Caco-2 (cell line): Measurements from ENCODE around the gene ASB13. TPM values are rescaled to one million over a fixed set of nuclear protein-coding genes. Genes with fewer than 3 reads are reported as not detected.

Source experiments
- BruUV-seq: library from RNA; stranded (reverse); fragments of 400-500 nt; replicated peaks from 2 replicates; lab custom pipeline; 2021; lab: Mats Ljungman, UMichigan
- CTCF ChIA-PET: fragments of 300-600 bp; sonication (Branson Sonifier 250); formaldehyde crosslinking; loops from one replicate; lab custom pipeline; 2022; ENCODE audit warnings: antibody characterized with exemption; lab: Charles Lee
- POLR2A ChIA-PET: fragments of 300-600 bp; sonication (Branson Sonifier 250); formaldehyde crosslinking; loops from one replicate; lab custom pipeline; 2022; ENCODE audit warnings: antibody characterized with exemption; lab: Charles Lee
- DNase-seq, 2 experiments: peaks; one replicate each; pipeline versions ENCODE4 v3.0.0 to v3.0.0-alpha.2; 2020 to 2022
- H3K27me3 ChIP-seq: replicated peaks from 2 replicates; pipeline ENCODE4 v1.6.0; 2011; ENCODE audit warnings: low read length; ENCODE audit not compliant: control insufficient read depth, insufficient read depth
- H3K36me3 ChIP-seq: 2 replicates; pipeline ENCODE4 v1.5.1; 2011; ENCODE audit warnings: low read length; ENCODE audit not compliant: control insufficient read depth, insufficient read depth
- H3K4me1 ChIP-seq: fragments of 250-450 bp; sonication (Bioruptor Pico); 2 replicates; pipeline ENCODE4 v1.5.1; 2020; ENCODE audit warnings: mild to moderate bottlenecking
- H3K4me3 ChIP-seq: 2 replicates; pipeline ENCODE4 v1.5.1; 2011; ENCODE audit warnings: low read depth, mild to moderate bottlenecking, control low read depth, low read length
- H3K9me3 ChIP-seq: fragments of 250-450 bp; sonication (Bioruptor Pico); 2 replicates; pipeline ENCODE4 v1.5.1; 2020; ENCODE audit warnings: mild to moderate bottlenecking, moderate library complexity
- H3K27ac Mint-ChIP-seq: one replicate; pipeline ENCODE4 v1.8.0; 2022; ENCODE audit warnings: mixed read lengths; ENCODE audit not compliant: unreplicated experiment
- H3K27me3 Mint-ChIP-seq: one replicate; pipeline ENCODE4 v1.8.0; 2022; ENCODE audit warnings: mixed read lengths; ENCODE audit not compliant: insufficient read depth, unreplicated experiment
- H3K36me3 Mint-ChIP-seq: one replicate; pipeline ENCODE4 v1.8.0; 2022; ENCODE audit warnings: mild to moderate bottlenecking, mixed read lengths; ENCODE audit not compliant: insufficient read depth, unreplicated experiment
- H3K4me1 Mint-ChIP-seq: one replicate; pipeline ENCODE4 v1.8.0; 2022; ENCODE audit warnings: low read depth, mixed read lengths; ENCODE audit not compliant: unreplicated experiment
- H3K4me3 Mint-ChIP-seq: one replicate; pipeline ENCODE4 v1.8.0; 2022; ENCODE audit warnings: mild to moderate bottlenecking, moderate library complexity, mixed read lengths; ENCODE audit not compliant: unreplicated experiment
- H3K9me3 Mint-ChIP-seq: one replicate; pipeline ENCODE4 v1.8.0; 2022; ENCODE audit warnings: mixed read lengths; ENCODE audit not compliant: unreplicated experiment
- intact Hi-C: fragments of 100-400 bp; cut with micrococcal nuclease; formaldehyde crosslinking; loops from one replicate; pipeline ENCODE4 v1.10.0; 2022; ENCODE audit not compliant: unreplicated experiment
- total RNA-seq: library from RNA; stranded (reverse); gene quantifications from 2 replicates; pipeline ENCODE4 v1.2.3, GENCODE V29; 2022
- TF ChIP-seq, protein P1 (sequence below), 2 experiments: fragments of 200-600 bp in 1 of 2; IDR thresholded peaks; 1 replicate in 1 of 2; 2 replicates in 1 of 2; pipeline versions ENCODE4 v1.5.1 to v1.8.0; 2011 to 2022; ENCODE audit warnings: antibody characterized with exemption in 1 of 2, control low read depth in 1 of 2, inconsistent platforms in 1 of 2, low read depth in 1 of 2, low read length in 1 of 2, mild to moderate bottlenecking in 1 of 2, moderate library complexity in 1 of 2; ENCODE audit not compliant: insufficient read depth in 1 of 2, severe bottlenecking in 1 of 2, unreplicated experiment in 1 of 2

ASB13 gene
- total RNA-seq, 1 experiment from 2014 or later: 44.8 TPM

DNA sequence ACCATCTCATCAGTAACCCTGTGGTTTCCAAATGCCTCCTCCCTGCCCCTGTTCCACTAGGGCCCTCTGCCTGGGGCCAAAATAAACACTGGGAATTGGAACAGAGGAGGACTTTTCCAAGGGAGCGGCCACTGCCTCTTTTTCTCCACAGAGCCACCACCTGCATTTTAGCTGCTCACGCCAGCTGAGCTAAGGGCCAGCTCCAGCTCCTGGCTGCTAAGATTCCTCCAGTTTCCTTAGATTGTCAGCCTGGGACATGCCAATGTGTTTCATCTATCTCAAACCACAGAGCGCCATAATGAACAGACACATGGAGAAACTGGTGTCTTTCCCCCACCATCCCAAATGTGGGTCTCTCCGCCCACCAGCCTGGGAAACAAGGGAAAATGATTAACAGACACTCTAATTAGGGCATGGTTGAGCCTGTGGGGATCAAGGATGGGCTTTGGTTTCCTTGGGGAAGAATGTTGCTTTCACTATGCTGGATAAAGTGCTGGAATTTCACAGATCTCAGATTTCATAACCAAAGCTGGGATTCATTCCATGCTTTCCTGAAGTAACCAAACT lies 52.2 kb downstream of the ASB13 start:
- Mint-ChIP-seq H3K4me3 (no peak overlapping the region), H3K36me3 (no peaks in the 10 kb centered on the region), H3K27ac (no peak overlapping the region), H3K27me3 (no peaks in the 10 kb centered on the region), H3K4me1 (peaks cover 35% of the 10 kb centered on the region), H3K9me3 (no peaks in the 10 kb centered on the region)
- TF ChIP-seq, protein P1, sequence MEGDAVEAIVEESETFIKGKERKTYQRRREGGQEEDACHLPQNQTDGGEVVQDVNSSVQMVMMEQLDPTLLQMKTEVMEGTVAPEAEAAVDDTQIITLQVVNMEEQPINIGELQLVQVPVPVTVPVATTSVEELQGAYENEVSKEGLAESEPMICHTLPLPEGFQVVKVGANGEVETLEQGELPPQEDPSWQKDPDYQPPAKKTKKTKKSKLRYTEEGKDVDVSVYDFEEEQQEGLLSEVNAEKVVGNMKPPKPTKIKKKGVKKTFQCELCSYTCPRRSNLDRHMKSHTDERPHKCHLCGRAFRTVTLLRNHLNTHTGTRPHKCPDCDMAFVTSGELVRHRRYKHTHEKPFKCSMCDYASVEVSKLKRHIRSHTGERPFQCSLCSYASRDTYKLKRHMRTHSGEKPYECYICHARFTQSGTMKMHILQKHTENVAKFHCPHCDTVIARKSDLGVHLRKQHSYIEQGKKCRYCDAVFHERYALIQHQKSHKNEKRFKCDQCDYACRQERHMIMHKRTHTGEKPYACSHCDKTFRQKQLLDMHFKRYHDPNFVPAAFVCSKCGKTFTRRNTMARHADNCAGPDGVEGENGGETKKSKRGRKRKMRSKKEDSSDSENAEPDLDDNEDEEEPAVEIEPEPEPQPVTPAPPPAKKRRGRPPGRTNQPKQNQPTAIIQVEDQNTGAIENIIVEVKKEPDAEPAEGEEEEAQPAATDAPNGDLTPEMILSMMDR (IDR thresholded peaks at IDR 0.05; ENCODE audit: insufficient read depth in 1 of 2, low read depth in 1 of 2, low read length in 1 of 2, severe bottlenecking in 1 of 2, unreplicated experiment in 1 of 2): no peak
- intact Hi-C loops: no loop called here
- no peak for DNase-seq
- Histone ChIP-seq H3K4me1 (peaks cover 53% of the 10 kb centered on the region), H3K9me3 (no peaks in the 10 kb centered on the region), H3K4me3 (no peak overlapping the region), H3K36me3 (no peaks in the 10 kb centered on the region), H3K27me3 (no peaks in the 10 kb centered on the region)
- BruUV-seq: no TSS peak
- ChIA-PET CTCF (interaction anchor here (0.7 to 2.3 kb wide), 3 partner anchors 9 to 201 kb away, joined by 5 to 7 read pairs (median 6); no protein-coding TSS in a partner anchor), POLR2A (interaction anchor here (0.6 to 1.2 kb wide), 3 partner anchors 66 to 168 kb away, joined by 3 to 16 read pairs (median 4); no protein-coding TSS in a partner anchor)

DNA sequence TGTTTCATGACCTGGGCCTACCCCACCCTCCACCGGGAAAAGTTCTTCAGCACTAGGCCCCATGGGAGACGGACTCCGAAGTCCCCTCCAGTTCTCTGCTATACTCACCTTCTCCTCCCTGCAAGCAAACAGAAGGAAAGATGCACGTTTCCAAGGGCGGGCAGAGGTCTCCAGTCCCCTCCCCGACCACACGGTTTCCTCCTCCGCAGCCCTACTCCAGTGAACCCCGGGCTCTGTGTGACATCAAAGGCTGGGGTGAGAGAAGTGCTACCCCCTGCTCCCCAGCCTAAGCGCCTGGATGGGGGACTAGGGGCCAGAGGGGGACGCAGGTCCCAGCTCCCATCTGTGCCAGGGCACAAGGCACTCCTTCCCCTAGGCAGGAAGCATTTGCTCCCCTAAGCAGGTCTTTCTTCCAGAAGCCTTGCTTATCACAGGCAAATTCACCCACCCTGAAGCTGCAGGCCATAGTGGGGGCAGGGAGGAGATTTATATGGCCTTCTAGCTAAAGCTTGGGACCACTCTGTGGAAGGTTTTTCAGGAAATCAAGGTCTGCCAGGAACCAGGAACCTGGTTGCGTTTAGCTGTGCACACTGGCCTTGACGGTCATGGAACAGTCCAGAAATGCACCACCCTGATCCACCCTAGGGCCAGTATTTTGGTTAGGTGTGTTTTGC lies 52.8 kb downstream of the ASB13 start:
- Histone ChIP-seq H3K36me3 (no peaks in the 10 kb centered on the region), H3K27me3 (no peaks in the 10 kb centered on the region), H3K4me1 (peaks cover 48% of the 10 kb centered on the region), H3K4me3 (no peak overlapping the region), H3K9me3 (no peaks in the 10 kb centered on the region)
- POLR2A ChIA-PET: interaction anchor here (1.0 to 1.2 kb wide), 2 partner anchors 65 to 168 kb away, joined by 3 to 4 read pairs; no protein-coding TSS in a partner anchor
- no peaks in the 10 kb centered on the region for H3K27me3 Mint-ChIP-seq
- no peak for DNase-seq
- peaks cover 31% of the 10 kb centered on the region for H3K4me1 Mint-ChIP-seq
- intact Hi-C loops: no loop called here
- no peak overlapping the region for H3K27ac Mint-ChIP-seq
- H3K4me3 Mint-ChIP-seq: no peak overlapping the region
- no peaks in the 10 kb centered on the region for H3K9me3 Mint-ChIP-seq
- no peaks in the 10 kb centered on the region for H3K36me3 Mint-ChIP-seq
- no TSS peak for BruUV-seq
- CTCF ChIA-PET: interaction anchor here (0.8 kb wide), 1 partner anchor 10 kb away, joined by 6 read pairs; no protein-coding TSS in a partner anchor
- TF ChIP-seq, protein P1 (IDR thresholded peaks at IDR 0.05; ENCODE audit: insufficient read depth in 1 of 2, low read depth in 1 of 2, low read length in 1 of 2, severe bottlenecking in 1 of 2, unreplicated experiment in 1 of 2): no peak

DNA sequence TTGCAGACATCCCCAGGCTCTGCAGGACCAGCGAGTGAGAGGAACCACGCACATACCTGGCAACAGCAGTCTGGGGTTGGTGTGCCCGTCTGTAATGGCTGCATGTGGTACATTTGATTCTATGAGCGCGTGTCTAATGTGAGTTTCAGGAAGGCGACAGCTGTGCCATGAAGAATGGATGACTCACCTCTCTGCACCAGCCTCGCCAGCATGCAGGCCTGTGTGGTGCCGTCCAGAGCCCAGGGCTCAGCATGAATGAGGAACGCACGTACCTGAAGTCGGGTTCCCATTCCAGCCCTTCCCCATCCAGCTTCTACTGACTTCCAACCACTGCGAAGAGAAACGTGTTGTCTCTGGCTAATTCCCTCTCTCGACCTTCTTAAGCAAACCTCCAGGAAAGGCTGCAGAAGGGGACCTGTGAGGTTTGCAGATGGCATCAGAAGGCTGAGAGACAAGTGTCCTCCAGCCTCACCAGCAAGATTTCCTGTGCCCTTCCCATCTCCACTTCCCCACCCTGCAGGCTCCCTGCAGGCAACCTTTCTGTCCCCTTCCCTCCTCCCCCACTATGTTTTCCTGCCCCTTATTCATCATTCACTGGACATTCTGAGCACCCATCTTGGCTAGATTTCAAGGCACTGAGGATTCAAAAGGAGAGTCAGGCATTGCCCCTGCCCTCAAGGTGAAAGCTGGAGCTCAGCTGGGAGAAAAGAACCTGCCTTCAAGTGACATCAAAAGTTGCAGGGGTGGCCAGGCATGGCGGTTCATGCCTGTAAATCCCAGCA lies 54.3 kb downstream of the ASB13 start:
- Mint-ChIP-seq H3K36me3 (no peaks in the 10 kb centered on the region), H3K27me3 (no peaks in the 10 kb centered on the region), H3K9me3 (no peaks in the 10 kb centered on the region), H3K4me3 (no peak overlapping the region), H3K4me1 (peaks cover 29% of the 10 kb centered on the region), H3K27ac (no peak overlapping the region)
- CTCF ChIA-PET: no interaction called here
- no peaks in the 10 kb centered on the region for H3K36me3 ChIP-seq
- intact Hi-C loops: loop anchor here (2.0 kb wide), 1 partner anchor 21 kb away; no protein-coding TSS in a partner anchor
- BruUV-seq: no TSS peak
- no peak overlapping the region for H3K4me3 ChIP-seq
- H3K27me3 ChIP-seq: no peaks in the 10 kb centered on the region
- peaks cover 39% of the 10 kb centered on the region for H3K4me1 ChIP-seq
- TF ChIP-seq, protein P1 (IDR thresholded peaks at IDR 0.05; ENCODE audit: insufficient read depth in 1 of 2, low read depth in 1 of 2, low read length in 1 of 2, severe bottlenecking in 1 of 2, unreplicated experiment in 1 of 2): no peak
- POLR2A ChIA-PET: no interaction called here
- H3K9me3 ChIP-seq: no peaks in the 10 kb centered on the region
- DNase-seq: no peak
